SK-N-SH treated with all-trans-retinoic acid at 6 μM for 48 hours (cell line): ENCODE results near the gene BANP.

Experiments
- ARNTL ChIP-seq: fragments of 450-650 bp; formaldehyde crosslinking; IDR thresholded peaks from 2 replicates; pipeline ENCODE4 v1.5.0; 2020; ENCODE audit warnings: low read depth, mild to moderate bottlenecking, moderate library complexity, borderline replicate concordance
- OSR1 ChIP-seq: fragments of 250-450 bp; sonication (Bioruptor Pico); IDR thresholded peaks from 2 replicates; pipeline ENCODE4 v1.8.0; 2022; ENCODE audit warnings: moderate library complexity, mild to moderate bottlenecking, inconsistent platforms
- RARB ChIP-seq: fragments of 250-450 bp; sonication (Bioruptor Pico); IDR thresholded peaks from 2 replicates; pipeline ENCODE4 v1.8.0; 2021; ENCODE audit warnings: mild to moderate bottlenecking, moderate library complexity
- TCF4 ChIP-seq: fragments of 250-450 bp; sonication (Bioruptor Pico); IDR thresholded peaks from 2 replicates; pipeline ENCODE4 v1.8.0; 2021; ENCODE audit warnings: mild to moderate bottlenecking, moderate library complexity, borderline replicate concordance
- ZC3H10 ChIP-seq: fragments of 250-450 bp; sonication (Bioruptor Pico); IDR thresholded peaks from 2 replicates; pipeline ENCODE4 v1.5.1; 2021; ENCODE audit warnings: mild to moderate bottlenecking, moderate library complexity
- ZFP3 ChIP-seq: fragments of 250-450 bp; sonication (Bioruptor Pico); IDR thresholded peaks from 2 replicates; pipeline ENCODE4 v1.5.0; 2020; ENCODE audit warnings: mild to moderate bottlenecking, moderate library complexity
- ZNF70 ChIP-seq: fragments of 450-650 bp; formaldehyde crosslinking; IDR thresholded peaks from 2 replicates; pipeline ENCODE4 v1.5.0; 2020; ENCODE audit warnings: mild to moderate bottlenecking, moderate library complexity
- TF ChIP-seq, protein P1 (sequence below): fragments of 250-450 bp; sonication (Bioruptor Pico); IDR thresholded peaks from 2 replicates; pipeline ENCODE4 v1.8.0; 2020; ENCODE audit warnings: mild to moderate bottlenecking, moderate library complexity, borderline replicate concordance
- TF ChIP-seq, protein P2 (sequence below): fragments of 250-450 bp; sonication (Bioruptor Pico); IDR thresholded peaks from 2 replicates; pipeline ENCODE4 v1.5.1; 2020; ENCODE audit warnings: low read depth, mild to moderate bottlenecking, moderate library complexity

- TF ChIP-seq ARNTL (CRISPR knock-in tag) (no peak), ZNF70 (CRISPR knock-in tag) (no peak), TCF4 (no peak), ZFP3 (CRISPR knock-in tag) (no peak), ZC3H10 (CRISPR knock-in tag) (no peak), OSR1 (no peak), RARB (no peak)
- TF ChIP-seq, protein P1, sequence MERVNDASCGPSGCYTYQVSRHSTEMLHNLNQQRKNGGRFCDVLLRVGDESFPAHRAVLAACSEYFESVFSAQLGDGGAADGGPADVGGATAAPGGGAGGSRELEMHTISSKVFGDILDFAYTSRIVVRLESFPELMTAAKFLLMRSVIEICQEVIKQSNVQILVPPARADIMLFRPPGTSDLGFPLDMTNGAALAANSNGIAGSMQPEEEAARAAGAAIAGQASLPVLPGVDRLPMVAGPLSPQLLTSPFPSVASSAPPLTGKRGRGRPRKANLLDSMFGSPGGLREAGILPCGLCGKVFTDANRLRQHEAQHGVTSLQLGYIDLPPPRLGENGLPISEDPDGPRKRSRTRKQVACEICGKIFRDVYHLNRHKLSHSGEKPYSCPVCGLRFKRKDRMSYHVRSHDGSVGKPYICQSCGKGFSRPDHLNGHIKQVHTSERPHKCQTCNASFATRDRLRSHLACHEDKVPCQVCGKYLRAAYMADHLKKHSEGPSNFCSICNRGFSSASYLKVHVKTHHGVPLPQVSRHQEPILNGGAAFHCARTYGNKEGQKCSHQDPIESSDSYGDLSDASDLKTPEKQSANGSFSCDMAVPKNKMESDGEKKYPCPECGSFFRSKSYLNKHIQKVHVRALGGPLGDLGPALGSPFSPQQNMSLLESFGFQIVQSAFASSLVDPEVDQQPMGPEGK (CRISPR knock-in tag) = no peak
- TF ChIP-seq, protein P2, sequence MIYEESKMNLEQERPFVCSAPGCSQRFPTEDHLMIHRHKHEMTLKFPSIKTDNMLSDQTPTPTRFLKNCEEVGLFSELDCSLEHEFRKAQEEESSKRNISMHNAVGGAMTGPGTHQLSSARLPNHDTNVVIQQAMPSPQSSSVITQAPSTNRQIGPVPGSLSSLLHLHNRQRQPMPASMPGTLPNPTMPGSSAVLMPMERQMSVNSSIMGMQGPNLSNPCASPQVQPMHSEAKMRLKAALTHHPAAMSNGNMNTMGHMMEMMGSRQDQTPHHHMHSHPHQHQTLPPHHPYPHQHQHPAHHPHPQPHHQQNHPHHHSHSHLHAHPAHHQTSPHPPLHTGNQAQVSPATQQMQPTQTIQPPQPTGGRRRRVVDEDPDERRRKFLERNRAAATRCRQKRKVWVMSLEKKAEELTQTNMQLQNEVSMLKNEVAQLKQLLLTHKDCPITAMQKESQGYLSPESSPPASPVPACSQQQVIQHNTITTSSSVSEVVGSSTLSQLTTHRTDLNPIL = no peak
Measured at GRCh38 chr16:87993901-87994300, 42.7 kb downstream of the BANP start.
